GM19397 (cell line): ENCODE measurements around the gene TENM3.

Experiments
- ATAC-seq: cut with Tn5 transposase; IDR thresholded peaks from one replicate; pipeline ENCODE4 v1.9.1; 2021; ENCODE audit warnings: mild to moderate bottlenecking, moderate library complexity; ENCODE audit not compliant: unreplicated experiment

TENM3 gene

DNA sequence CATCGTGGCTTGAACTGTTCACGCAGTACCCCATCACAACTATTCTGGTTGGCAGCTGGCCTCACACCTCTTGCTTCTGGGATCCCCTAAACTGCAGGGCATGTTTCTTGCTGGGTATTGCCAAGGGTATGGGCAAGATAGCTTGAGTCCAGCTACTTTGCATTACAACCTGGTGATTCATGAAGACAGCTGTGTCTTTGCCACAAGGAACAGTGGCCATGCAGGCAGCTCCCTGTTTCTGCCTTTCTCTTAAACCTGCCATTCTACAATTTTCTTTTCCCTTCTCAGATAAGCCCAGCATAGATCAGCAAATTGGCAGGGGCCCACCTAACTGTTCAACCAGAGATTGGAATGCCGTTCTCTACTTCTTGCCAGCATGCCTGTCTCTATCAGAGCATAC lies 42.8 kb downstream of the TENM3 start:
- ATAC-seq: no peak

GRCh38 chr4:182286931-182287330 lies 43.7 kb downstream of the TENM3 start:
- ATAC-seq: no peak

GRCh38 chr4:182288534-182288933 lies 45.3 kb downstream of the TENM3 start:
- no peak for ATAC-seq

GRCh38 chr4:182289809-182290208 lies 46.6 kb downstream of the TENM3 start:
- no peak for ATAC-seq

- no peak for ATAC-seq
Measured at GRCh38 chr4:182291175-182291574, 48.0 kb downstream of the TENM3 start.

DNA sequence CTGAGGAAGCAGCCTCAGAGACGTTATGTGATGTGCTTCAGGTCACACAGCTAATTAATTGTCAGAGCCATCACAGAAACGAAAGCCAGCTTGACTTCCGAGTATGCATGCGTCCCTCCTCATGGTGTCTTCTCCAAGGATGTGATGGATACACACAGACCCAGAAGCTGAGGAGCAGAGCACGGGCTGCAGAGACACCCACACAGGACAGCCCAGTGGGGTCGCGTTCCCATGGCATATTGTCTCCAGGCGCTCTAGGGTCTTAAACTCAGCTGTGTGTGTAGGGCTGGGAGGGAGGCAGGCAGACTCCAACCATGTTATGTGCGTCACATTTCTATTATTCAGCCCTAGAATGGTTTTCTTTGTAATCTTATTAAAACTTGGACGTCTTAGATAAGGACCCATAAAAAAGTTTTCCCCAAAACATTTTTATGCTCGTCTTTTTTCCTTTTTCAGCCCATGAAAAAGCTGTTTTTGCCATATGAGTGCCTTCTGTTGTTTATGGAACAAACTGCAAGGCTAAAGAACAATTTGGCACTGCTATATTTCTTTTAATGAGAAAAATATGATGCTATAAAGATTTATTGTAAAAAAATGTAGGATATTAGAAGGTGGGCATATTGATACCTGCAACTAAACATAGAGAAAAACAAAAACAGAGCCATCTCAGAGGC lies 48.5 kb downstream of the TENM3 start:
- no peak for ATAC-seq

DNA sequence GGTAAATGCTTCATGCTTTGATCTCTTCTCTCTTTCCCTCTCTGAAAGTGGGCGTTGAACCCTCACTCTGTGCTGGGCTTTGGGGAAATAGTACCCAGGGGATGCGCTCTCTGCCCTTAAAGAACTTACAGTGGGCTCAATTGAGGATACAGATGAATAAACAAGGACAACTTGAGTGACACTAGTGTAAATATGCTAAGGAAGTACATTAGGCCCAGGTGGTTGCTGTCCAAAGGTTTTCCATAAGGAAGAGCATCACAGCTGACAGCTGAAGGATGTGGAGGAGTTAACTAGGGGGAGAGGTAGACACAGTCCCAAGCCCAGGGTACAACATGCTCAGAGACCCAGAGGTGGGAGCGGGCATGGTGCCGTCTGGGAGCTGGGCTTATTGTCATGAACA lies 49.4 kb downstream of the TENM3 start:
- no peak for ATAC-seq

DNA sequence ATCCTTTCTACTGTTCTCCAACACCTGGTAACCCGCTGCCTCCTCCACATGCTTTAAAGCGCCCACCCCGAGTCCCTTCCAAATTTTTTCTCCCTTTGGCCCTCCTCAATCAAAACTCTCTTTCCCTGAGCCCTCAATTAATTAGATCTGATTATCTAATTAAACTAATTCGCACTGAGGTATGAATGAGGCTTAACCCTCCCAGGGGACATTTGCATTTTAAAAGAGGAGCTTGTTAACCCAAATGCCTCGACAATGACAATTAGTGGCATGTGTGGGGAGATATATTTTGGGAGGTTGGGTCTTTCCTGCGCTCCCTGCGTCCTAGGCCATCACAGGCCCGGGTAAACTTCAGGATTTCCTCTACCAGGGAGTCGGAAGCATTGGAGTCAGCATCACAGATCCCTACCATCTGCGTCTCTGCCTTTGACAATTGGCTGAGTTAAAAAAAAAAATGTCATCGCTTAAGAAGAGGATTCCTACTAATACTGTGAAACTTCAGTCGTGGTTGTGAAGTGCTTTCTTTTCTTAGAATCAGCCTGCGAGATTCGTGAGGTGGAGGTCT lies 50.6 kb downstream of the TENM3 start:
- no peak for ATAC-seq

GRCh38 chr4:182294451-182294850 lies 51.2 kb downstream of the TENM3 start:
- ATAC-seq: no peak

GRCh38 chr4:182297659-182298058 lies 54.5 kb downstream of the TENM3 start:
- no peak for ATAC-seq

DNA sequence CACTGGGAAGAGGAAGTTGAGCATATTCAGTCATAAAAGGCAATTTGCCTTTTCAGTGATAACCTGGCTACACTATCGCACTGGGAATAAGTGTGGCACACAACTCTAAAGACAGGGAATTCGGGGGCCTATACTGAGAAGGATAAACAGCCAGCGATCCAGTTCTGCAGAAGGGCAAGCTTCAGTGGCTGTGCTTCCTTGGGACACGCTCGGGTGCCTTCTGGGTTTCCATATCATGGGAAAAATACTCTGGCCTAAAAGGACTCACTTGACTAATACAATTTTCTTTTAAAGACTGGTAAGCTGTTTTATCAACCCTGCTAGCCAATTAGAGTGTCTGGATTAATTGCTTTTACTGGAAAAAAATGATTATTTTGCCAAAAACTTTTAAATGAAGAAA lies 58.5 kb downstream of the TENM3 start:
- no peak for ATAC-seq

GRCh38 chr4:182303847-182304246 lies 60.6 kb downstream of the TENM3 start:
- no peak for ATAC-seq

DNA sequence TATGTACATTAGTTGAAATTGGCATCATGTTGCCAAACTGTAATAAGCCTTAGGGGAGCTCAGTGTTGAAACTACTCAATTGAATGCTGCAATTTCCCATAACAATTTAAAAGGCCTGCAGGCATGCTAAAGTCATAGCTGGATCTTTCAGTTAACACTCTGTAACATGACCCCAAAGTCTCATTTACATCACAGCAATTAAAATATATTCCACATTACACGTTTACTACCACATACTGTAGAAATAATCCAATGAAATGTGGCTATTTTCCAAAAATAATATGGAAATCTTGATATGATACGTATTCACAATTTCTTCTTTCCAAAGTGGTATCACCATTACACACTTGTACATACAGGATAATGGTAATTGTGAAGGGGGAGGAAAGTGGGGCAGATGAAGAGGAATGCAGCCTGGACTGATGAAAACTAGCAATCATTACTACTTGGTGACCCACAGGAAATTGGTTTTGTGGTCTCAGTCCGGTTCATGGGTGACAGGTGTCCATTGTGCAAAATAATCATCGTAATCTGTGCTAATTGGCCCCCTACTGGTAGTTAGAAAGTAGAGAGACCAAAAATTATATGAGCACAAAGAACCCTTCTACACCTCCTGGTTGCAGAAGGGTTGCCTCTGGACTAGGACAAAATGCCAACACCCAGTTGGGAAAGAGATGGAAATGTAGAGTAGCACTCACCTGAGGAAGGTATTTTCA lies 63.7 kb downstream of the TENM3 start:
- ATAC-seq: no peak

- ATAC-seq: no peak
Measured at GRCh38 chr4:182307746-182308145, 64.5 kb downstream of the TENM3 start.

- no peak for ATAC-seq
Measured at GRCh38 chr4:182309877-182310276, 66.7 kb downstream of the TENM3 start.

GRCh38 chr4:182310316-182310715 lies 67.1 kb downstream of the TENM3 start:
- no peak for ATAC-seq

DNA sequence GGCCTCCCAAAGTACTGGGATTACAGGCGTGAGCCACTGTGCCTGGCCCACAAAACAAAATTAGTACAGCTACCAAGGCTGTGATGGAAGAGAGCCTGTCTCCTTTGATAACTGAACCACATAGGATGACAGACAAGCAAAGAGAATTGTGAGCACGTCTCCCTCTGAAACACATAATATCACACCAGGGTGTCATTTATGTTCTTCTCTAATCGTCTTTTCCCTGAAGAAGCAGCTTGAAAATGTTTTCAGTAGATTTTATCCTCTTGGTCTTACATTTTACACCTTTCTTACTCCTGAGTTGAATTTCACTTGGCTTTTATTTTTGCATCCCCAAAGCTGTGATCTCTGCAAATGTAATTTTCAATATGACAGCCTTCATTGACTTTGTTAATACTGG lies 67.8 kb downstream of the TENM3 start:
- no peak for ATAC-seq

- ATAC-seq: no peak
Measured at GRCh38 chr4:182314537-182314936, 71.3 kb downstream of the TENM3 start.

GRCh38 chr4:182318256-182318655 lies 75.1 kb downstream of the TENM3 start:
- no peak for ATAC-seq

DNA sequence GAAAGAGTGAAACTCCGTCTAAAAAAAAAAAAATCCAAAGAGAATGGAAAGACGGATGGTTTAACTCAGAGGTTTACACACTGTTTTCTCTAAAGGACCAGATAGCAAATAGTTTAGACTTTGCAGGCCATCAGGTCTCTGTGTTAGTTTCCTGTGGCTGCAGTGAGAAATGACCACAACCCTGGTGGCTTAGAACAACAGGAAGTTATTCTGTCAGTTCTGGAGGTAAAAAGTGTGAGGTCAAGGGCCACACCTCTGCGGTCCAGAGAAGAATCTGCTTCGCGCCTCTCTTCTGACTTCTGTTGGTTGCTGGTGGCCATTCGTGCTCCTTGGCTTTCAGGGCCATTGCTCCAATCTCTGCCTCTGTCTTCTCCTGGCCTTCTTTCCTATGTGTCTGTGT lies 76.9 kb downstream of the TENM3 start:
- ATAC-seq: no peak

DNA sequence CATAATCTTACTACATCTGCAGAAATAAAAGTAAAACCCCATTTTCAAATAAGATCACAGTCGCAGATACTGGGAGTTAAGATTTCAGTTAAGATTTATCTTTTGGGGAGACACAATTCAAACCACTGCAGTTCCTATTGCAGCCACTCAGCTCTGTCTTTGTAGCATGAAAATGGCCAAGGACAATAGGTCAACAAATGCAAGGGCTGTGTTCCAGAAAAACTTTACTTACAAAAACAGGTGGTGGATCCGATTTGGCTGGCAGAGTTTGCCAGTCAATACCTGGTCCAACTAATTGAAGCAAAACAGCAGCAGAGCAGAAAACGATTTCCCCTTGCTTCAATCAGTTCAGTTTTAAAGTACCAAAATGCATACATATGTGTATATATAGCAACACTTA lies 77.4 kb downstream of the TENM3 start:
- no peak for ATAC-seq

DNA sequence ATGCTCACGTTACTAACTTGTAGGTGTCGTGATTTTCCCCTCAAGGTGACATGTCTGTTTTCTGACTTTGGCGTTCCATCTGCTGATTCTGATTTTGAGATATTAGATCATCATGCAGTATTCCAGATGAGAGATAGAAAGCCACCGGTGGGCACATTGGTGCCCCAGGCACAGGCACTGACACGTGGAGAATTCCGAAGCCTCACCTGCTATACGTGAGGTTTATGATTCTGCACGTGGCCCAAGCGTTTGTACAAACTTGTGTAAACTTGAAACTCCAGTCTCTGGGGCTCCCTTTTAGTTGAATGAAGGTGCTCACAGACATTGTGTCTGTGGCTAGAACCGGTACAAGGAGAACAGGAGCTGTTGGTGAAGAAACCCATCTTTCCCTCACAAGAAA lies 81.1 kb downstream of the TENM3 start:
- no peak for ATAC-seq
